NCI-H1436 treated with DMSO at 0.1 percent for 48 hours (cell line): Measurements from ENCODE around the gene ZNF22.

ENCODE experiments used
- DNase-seq: peaks from one replicate; lab custom pipeline; 2025; lab: John Stamatoyannopoulos, UW

Gene ZNF22

GRCh38 chr10:45015590-45015989, 14.9 kb downstream of the ZNF22 start:
- no peak for DNase-seq

- no peak for DNase-seq
Observed at GRCh38 chr10:45023426-45023825, 22.7 kb downstream of the ZNF22 start.

- no peak for DNase-seq
Observed at GRCh38 chr10:45034301-45034700, 33.6 kb downstream of the ZNF22 start.

GRCh38 chr10:45035673-45036072, 35.0 kb downstream of the ZNF22 start:
- no peak for DNase-seq

GRCh38 chr10:45040921-45041542, 40.3 kb downstream of the ZNF22 start:
- no peak for DNase-seq

- DNase-seq: no peak
Observed at GRCh38 chr10:45044290-45044689, 43.6 kb downstream of the ZNF22 start.

GRCh38 chr10:45050551-45051235, 50.0 kb downstream of the ZNF22 start:
- no peak for DNase-seq

GRCh38 chr10:45052700-45053099, 52.0 kb downstream of the ZNF22 start:
- DNase-seq: no peak

GRCh38 chr10:45053569-45054100, 52.9 kb downstream of the ZNF22 start:
- DNase-seq: no peak
